NCI-H2227 treated with DMSO at 0.1 percent for 48 hours (cell line): ENCODE measurements around the gene HOMER3.
"Not testable (repeated sequence)": the region's sequence is repeated elsewhere in the genome, so short reads cannot be mapped to it uniquely, and the experiment has no call there.

Experiments used
- DNase-seq: peaks from one replicate; lab custom pipeline; 2025; lab: John Stamatoyannopoulos, UW

HOMER3 gene

GRCh38 chr19:18952364-18953003, 11.5 kb upstream of the HOMER3 start:
- DNase-seq = not testable (repeated sequence)

GRCh38 chr19:18951721-18952281, 10.8 kb upstream of the HOMER3 start:
- DNase-seq = no peak

GRCh38 chr19:18949858-18950257, 8.8 kb upstream of the HOMER3 start:
- DNase-seq = no peak

GRCh38 chr19:18948976-18949356, 7.9 kb upstream of the HOMER3 start:
- DNase-seq = no peak

- DNase-seq = no peak
These were observed 7.3 kb upstream of the HOMER3 start for GRCh38 chr19:18948075-18948975.

- DNase-seq = no peak
These were observed 5.9 kb upstream of the HOMER3 start for GRCh38 chr19:18946918-18947317.

- DNase-seq = no peak
These were observed 5.3 kb upstream of the HOMER3 start for GRCh38 chr19:18946335-18946734.

GRCh38 chr19:18945297-18945696, 4.3 kb upstream of the HOMER3 start:
- DNase-seq = no peak

- no peak for DNase-seq
These were observed 2.4 kb upstream of the HOMER3 start for GRCh38 chr19:18943465-18943864.

- no peak for DNase-seq
These were observed 1.7 kb upstream of the HOMER3 start for GRCh38 chr19:18942692-18943091.

GRCh38 chr19:18941628-18942354, 774 bp upstream of the HOMER3 start:
- DNase-seq = no peak

GRCh38 chr19:18939922-18940768, 872 bp downstream of the HOMER3 start:
- DNase-seq = no peak

- no peak for DNase-seq
These were observed 1.9 kb downstream of the HOMER3 start for GRCh38 chr19:18939163-18939562.

- DNase-seq = no peak
These were observed 7.7 kb downstream of the HOMER3 start for GRCh38 chr19:18933297-18933696.

- no peak for DNase-seq
These were observed 8.7 kb downstream of the HOMER3 start for GRCh38 chr19:18932216-18932841.

GRCh38 chr19:18931316-18932162, 9.5 kb downstream of the HOMER3 start:
- no peak for DNase-seq

- no peak for DNase-seq
These were observed 11.7 kb downstream of the HOMER3 start for GRCh38 chr19:18929311-18929710.

- DNase-seq = no peak
These were observed 12.8 kb downstream of the HOMER3 start for GRCh38 chr19:18928018-18928805.

GRCh38 chr19:18924684-18925213, 16.3 kb downstream of the HOMER3 start:
- DNase-seq = no peak
